GM18508 (cell line): ENCODE measurements around the gene TANGO2.

Experiments
- ATAC-seq: cut with Tn5 transposase; IDR thresholded peaks from one replicate; pipeline ENCODE4 v1.9.1; 2021; ENCODE audit warnings: moderate number of reproducible peaks; ENCODE audit not compliant: insufficient read depth, unreplicated experiment

TANGO2 gene

DNA sequence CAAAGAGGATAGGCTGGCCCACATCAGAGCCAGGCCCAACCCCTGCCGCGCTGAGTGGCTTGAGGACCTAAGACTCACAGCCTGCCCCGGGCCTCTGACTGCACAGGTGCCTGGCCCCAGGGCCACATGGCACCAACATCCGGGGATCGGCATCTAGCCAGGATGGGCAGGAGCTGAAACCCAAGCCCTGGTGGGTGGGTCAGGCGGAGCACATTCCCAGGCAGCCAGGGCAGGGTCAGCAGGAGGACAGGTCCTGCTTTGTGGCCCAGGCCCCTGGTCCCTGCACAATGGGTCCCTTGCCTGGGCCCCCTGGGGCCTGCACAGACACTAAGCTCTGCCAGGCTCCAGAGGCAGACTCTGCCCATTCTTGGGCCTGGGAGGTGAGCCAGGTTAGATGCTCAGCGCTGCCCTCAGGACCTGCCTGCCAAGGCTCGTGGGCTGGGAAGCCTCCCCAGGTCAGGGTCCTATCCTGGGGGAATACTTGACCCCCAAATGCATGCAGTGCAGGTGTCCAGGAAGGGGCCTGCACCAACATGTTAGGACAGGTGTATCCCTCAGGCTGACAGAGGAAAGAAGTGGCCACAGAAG is 37.8 kb upstream of the TANGO2 start:
- ATAC-seq: no peak

GRCh38 chr22:19983741-19984140 is 37.2 kb upstream of the TANGO2 start:
- no peak for ATAC-seq

GRCh38 chr22:19984201-19984753 is 36.6 kb upstream of the TANGO2 start:
- ATAC-seq: no peak

GRCh38 chr22:19984851-19985811 is 35.8 kb upstream of the TANGO2 start:
- no peak for ATAC-seq

GRCh38 chr22:19986011-19986409 is 34.9 kb upstream of the TANGO2 start:
- no peak for ATAC-seq

DNA sequence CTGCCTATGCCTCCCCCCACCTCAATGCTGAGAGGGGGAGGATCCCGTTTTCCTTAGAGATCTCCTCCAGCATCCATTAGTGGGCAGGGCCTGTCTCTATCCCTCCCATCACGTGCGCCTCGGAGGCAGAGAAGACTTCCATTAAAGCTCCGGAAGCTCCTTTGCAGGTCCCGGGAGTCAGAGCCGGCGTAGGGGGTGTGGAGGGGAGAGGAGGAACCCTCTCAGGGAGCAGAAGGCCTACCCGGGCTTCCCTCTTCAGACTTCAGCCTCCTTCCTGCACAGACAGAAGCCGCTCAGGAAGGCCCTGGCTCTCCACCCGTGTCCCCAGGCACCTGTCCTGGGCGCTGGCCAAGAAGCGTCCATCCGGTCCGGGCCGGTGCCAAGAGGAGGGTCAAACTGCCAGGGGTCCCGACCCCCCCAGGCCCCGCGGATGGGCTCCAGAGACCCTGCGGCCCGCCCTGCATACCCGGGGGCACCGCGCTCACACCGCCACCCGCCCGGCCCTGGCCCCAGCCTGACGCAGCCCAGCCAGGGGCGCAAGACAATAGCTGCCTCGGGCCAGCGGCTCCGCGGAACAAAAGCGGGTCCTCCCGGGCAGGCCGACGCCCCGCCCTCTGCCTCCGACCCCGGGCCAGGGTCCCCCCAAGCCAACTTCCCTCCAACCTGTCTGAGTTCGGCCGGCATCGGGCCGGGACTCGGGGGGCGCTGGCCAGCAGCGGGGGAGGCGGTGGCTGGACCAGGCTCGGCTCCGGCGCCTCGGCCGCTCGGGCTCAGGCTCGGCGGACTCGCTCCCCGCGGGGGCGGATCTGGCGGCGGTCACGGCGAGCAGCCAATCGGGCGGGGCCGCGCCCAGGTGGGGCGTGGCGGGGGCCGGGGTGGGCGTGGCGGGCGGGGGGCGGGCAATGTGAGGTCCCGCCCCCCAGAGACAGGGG is 34.2 kb upstream of the TANGO2 start:
- ATAC-seq: no peak

- no peak for ATAC-seq
Measured at GRCh38 chr22:19987394-19988306, 33.3 kb upstream of the TANGO2 start.

GRCh38 chr22:19988331-19988808 is 32.5 kb upstream of the TANGO2 start:
- ATAC-seq: no peak

GRCh38 chr22:19988965-19989724 is 31.8 kb upstream of the TANGO2 start:
- no peak for ATAC-seq

GRCh38 chr22:19989725-19990067 is 31.2 kb upstream of the TANGO2 start:
- ATAC-seq: no peak

GRCh38 chr22:19990188-19990587 is 30.7 kb upstream of the TANGO2 start:
- ATAC-seq: no peak

GRCh38 chr22:19990609-19991394 is 30.1 kb upstream of the TANGO2 start:
- no peak for ATAC-seq

DNA sequence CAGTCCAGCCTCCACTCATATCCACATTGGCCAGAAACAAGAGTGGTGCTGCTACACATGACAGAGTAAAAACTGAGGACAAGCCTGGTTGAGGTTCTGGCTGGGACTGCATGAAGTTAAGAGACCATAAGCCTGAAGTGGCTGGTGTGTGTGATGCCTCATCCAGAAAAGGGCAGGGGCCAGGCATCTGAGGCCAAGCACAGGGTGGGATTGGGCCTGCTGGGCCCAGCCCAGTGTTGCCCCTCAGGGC is 29.6 kb upstream of the TANGO2 start:
- no peak for ATAC-seq

DNA sequence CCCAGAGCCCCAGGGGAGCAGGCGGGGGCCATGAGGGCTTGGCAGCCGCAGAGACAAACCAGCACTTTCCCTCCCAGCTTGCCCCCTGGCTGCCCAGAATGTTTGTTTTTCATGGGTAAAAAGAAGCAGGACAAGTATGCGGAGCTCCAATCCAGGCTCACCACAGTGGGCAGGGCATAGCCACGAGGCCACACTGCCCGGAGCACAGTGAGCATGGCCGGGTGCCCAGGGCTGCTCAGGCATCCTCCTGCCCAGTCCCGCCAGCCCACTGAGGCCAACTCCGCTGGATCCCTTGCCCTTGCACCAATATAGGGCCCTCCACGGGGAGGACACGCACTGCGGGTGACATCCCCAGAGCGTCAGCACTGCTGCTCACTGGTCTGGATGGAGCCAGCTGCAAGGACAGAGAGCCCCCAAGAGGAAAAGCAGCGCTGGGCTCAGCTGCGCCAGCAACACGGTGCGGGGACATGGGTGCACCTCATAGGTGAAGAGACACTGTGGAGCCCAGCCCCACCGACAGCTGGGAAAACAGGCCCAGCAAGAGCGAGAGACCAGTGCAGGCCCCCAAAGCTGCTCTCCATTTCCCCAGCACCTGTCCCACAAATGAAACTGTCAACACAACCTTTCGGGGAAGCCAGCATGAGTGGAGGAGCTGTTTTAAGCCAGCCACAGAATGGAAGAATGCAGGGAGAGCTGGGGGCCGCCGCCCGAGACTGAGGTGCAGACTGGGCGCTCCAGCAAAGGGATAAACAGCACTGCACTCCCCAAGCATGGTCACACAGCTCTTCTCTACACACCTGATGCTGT is 29.1 kb upstream of the TANGO2 start:
- ATAC-seq: no peak

GRCh38 chr22:19992481-19992911 is 28.4 kb upstream of the TANGO2 start:
- ATAC-seq: no peak

DNA sequence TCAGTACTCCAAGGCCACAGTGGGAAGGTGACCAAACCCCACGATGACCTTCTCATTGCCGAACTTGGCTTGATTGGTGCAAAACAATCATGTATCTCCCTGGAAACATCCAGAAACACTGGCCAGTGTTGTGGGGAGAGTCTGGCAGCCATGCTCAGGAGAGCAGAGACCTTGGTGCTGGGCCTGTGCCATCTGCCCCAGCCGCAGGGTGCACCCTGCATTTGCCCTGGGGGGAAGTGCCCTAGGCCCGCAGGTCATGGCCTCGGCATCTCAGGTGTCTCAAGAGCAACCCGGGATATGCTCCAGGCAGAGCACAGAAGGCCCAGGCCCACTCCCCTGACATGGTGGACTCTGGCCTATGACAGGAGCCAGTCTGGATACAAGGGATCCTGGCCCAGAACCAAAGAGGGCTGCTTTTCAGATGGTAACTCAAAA is 28.0 kb upstream of the TANGO2 start:
- no peak for ATAC-seq

GRCh38 chr22:19993926-19994325 is 27.0 kb upstream of the TANGO2 start:
- no peak for ATAC-seq
